HG02610 (cell line): ENCODE measurements around the gene MCTP1.
"Not testable (repeated sequence)": the region's sequence is repeated elsewhere in the genome, so short reads cannot be mapped to it uniquely, and the experiment has no call there.

Experiments used
- ATAC-seq: cut with Tn5 transposase; IDR thresholded peaks from one replicate; pipeline ENCODE4 v1.9.1; 2021; ENCODE audit warnings: mild to moderate bottlenecking, moderate library complexity; ENCODE audit not compliant: unreplicated experiment

Gene MCTP1

DNA sequence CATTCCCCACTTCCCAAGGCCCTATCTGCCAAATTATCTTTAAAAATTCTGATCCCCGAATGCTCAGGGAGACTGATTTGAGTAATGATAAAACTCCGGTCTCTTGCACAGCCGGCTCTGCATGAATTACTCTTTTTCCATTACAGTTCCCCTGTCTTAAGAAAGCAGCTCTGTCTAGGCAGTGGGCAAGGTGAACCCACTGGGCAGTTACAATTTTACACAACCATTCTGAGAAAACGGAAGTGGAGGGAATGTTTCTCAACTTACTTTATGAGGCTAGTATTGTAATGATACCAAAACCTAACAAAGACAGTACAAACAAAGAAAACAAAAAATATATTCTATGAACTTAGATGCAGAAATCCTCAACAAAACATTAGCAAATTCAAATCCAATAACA, 100.0 kb downstream of the MCTP1 start:
- no peak for ATAC-seq

DNA sequence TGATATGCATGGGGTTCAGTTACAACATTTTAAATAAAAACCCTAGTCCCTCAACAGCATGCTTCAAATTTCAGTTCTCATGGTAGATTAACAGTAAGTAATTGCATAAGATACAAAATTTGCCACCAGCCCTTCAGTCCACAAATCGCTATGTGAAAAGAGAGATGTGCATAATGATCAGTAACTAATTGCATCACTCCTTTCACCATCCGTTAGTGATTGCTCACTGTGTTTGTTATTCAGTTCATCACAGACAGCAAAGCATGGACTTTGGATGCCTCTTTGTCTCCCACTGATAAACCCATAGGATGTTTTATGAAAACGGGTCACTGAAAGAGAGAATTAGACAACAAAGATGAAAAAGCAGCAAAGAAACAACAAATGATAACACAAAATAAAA, 103.2 kb downstream of the MCTP1 start:
- ATAC-seq = no peak

DNA sequence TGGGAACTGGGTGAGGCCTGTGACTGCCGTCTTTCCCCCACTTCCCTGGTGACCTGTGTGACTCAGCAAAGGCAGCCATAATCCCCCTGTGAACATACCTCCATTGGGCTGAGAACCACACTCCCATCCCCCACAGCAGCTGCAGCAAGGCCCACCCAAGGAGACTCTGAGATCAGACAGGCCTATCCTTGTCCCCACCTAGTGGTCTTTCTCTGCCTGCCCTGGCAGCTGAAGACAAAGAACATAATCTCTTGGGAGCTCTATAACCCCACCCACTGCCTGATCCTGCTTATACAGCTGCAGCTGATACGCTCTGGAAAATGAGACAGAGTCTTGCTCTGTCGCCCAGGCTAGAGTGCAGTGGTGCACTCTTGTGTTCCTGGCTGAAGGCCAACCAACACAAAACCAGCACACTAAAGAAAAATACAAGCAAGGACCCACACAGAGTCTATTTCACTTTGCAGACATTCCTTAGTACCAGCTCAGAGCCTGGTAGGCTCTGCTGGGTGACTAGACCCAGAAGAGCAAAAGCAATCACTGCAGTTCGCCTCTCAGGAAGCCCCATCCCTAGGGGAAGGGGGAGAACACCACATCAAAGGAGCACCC, 106.7 kb downstream of the MCTP1 start:
- no peak for ATAC-seq

DNA sequence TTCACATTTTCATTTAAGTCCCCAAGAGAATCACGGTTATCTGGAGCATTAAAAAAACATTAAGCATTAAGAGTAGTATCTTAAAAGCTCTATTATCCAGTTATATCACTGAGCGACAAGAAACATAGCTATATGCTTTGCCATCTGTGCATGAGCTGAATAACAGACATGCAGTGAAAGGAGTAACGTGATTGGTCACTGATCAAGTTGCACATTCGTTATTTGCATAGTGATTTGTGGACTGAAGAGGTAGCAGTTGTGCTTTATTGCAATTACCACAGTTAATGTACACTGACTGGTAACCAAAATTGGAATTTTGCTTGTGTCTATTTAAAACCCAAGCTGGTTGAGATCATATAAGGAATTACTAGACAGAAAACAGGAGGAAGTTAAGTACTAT, 107.4 kb downstream of the MCTP1 start:
- ATAC-seq = no peak

DNA sequence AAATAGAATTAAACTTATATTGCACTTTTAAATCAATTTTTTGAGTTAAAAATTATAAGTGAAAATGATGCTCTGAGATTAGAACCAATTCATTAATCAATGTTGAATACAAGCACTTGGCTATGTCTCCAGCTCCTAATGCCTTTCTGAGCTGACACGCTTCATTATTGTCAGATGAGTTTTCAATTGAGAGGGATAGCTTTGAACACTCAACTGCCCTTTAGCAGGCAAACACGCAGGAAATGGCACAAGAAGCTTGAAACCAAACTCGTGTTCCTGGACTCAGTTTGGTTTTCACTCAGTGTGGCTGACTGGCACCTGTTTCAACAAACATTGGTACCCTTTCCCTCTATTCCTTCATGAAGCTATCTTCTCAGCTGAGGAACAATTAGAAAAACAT, 109.8 kb downstream of the MCTP1 start:
- ATAC-seq = no peak

DNA sequence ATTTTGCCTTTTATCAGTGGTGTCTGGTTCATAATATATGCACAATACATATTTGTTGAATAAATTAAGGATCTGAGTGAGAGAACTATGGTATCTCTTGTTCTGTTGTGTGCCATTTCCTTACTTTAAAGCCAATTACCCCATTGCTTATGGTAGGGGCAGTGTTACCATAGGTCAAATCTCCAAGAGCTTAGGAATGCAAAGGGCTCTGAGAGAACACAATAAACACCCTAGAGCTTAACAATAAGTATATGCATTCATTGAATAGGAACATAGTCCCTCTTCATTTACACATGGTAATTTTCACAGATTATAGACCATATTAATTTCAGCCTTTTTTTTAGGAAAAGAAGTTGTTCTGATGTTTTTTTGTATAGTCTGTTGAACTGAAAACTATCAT, 112.2 kb downstream of the MCTP1 start:
- no peak for ATAC-seq

DNA sequence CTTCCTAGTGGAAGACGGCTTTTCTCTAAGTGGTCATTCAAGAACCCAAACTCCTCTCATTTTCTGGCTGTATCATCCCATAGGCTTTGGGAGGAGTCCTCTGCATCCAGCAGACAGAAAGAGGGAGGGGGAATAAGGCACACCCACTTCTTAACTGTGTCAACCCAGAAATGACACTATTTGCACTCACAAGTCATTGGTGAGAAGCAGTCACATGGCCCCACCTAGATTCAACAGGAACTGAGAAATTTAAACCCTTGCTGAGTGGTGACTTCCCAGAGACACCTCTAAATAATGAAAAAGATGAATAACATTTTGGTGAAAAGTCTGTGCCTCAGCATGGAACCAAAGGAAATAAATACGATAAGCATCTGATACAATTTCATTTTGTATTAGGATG, 120.0 kb downstream of the MCTP1 start:
- no peak for ATAC-seq

DNA sequence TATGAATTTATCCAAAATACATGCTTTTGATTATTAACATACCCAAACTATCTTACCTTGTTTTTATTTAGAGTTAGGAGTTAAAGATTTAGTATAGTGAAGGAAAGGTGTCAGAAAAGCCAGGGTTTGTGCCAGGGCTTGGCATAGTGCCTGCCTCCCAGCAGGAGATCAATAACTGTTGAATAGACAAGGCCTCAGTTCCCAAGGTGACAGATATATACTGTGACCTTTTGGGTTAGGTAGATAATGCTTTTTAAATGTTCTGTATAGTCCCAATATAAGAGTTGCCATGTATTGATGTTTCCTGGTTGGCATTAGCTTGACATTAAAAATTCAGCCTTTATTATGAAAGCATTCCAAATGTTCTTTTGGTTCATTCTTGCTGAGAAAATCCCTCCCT, 121.8 kb downstream of the MCTP1 start:
- no peak for ATAC-seq

DNA sequence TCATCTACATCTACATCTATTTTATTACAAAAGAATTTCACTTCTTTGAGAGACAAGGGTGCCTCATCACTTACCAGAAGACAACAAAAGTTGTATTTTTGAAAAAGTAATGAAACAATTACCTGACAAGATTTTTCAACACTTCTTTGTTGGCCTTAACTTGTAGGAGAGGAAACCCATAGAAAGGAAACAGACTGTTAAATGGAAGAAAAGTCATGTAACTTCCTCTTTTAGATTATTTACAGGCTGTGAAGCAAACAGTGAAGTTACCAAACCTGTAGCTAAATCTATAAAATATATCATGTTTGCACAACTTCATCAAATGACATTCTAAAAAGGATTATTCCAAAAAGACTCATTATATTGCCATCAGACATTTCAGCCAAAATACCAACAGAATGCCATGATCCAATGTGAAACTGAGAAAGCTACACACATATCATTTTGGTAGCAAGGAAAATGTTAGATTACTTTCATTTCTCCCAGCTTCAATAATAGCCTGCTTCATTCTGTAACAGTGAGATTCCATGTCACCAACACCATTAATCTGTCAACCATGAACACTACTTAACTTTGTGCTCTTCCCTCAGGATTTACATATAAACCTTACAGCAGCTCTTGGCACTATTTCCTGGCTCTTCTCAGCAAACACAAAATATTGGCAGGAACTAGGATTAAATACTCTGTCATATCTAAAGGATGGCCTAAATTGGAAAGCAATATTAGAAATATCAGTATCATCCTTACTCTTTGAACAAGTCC, 122.5 kb downstream of the MCTP1 start:
- no peak for ATAC-seq

DNA sequence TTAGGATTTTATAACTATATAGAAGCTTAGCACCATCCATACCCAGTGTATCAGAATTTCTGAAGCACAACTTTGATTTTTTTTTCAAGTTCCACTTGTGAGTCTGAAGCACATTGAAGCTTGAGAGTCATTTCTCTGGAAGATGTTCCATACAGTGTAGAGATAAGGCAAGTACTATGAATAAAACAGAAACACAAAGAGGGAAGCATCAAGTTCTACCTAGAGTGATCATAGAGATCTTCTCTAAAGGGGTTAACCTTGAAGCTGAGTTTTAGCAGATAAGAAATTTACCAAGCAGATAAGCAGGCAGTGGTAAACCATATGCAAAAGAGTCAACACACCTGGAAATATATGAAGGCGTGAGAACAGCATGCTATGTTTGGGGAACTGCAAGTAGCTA, 125.3 kb downstream of the MCTP1 start:
- ATAC-seq = no peak

DNA sequence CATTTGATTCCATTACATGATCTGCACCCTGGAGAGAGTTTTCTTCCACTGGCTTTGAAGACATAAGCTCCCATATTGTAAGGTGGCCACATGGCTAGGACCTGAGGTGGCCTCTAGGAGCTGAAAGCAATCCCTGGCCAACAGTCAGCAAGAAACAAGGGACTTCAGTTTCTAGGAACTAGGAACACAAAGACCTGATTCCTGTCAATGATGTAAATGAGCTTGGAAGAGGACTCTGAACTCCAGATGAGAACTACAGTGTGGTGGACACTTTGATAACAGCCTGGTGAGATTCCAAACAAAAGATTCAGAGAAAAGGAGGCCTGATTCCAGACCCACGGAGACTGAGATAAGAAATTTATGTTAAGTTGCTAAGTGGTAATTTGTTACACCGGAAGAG, 129.0 kb downstream of the MCTP1 start:
- ATAC-seq = no peak

DNA sequence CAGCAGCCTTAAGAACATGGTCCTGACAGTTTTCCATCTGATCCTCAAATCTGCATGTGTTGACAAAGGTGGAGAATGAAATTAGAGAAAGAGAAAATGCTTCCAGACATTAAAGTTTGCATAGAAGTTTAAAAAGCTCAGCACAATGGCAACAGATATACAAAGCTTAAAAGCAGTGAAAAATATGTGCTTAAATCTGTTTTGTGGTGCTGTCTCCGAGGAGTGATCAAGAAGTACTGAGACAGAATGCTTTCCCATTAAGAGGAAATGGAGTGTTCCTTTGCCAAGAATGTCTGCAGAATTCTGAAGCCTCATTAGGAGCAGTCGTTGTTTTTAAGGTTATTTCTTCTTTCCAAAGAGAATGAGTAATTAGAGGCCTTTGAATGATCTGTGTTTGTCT, 131.4 kb downstream of the MCTP1 start:
- no peak for ATAC-seq

DNA sequence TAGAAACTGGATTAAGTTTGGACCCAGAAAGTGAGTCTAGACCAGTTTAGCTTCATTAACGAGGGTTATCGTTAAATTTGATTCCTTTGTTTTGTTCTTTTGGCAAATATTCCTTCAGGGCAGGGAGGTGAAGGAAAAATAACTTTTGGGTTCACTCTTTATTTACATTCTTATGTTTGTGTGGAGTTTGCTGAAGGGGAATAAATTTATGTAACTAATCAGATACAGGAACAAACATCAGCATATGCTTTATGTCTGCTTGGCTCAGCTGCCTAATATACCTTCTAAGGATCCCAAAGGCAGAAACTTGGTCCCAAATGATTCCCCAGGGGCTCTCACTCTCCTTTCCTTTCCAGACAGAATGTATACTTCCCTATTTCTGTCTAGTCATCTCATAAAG, 132.4 kb downstream of the MCTP1 start:
- ATAC-seq = no peak

DNA sequence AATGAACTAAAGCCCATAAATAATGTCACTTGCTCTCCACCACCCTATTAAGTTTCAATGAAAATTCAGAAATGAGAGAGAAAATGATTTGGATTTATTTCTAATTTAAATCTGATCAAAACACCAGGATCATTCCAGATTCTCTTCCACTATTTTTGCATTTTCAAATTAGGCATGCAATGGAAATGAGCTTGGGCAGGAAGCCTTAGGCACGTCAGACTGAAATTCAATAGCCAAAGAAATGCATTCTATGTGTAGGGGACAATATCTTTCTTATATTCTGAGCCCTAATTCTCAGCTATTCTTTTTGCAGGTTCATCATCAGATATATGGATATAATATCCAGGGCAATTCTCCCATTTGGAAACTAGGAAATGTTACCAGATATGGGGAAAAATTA, 132.8 kb downstream of the MCTP1 start:
- ATAC-seq = no peak

DNA sequence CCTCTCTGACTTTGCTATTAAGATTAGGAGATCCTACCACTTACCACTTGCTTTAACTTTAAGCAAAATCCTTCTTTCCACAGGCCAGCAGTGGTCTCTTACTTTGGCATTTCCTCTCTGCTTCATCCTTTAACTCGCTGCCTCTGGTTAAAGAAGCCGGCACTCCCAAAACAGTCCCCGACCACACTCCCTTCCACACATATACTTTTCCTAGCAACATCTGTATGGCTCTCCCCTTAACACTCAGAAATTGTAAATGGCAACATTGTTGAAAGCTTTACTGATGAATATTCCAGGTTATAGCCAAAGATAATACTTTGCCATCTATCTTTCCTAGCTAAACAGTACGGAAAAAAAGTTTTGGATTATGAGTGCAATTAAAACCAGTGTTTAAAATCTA, 133.2 kb downstream of the MCTP1 start:
- ATAC-seq = no peak

DNA sequence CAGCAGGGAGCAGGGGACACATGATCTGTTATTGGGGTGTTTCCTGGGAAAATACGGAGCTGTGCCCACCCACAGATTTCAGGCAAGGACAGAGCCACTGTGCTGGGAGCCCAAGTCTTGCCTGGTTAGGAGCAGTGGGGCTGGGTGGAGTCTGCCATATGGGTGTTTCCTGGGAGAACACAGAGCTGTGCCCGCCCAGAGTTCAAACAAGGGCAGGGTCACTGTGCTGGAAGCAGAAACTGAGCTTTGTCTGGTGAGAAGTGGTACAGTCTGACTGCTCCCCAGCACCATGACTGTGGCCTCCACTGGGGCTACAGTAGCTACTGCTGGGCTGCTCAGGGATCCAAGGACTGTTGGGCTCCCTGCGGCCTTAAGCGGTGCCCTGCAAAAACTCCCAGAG, 135.5 kb downstream of the MCTP1 start:
- no peak for ATAC-seq

DNA sequence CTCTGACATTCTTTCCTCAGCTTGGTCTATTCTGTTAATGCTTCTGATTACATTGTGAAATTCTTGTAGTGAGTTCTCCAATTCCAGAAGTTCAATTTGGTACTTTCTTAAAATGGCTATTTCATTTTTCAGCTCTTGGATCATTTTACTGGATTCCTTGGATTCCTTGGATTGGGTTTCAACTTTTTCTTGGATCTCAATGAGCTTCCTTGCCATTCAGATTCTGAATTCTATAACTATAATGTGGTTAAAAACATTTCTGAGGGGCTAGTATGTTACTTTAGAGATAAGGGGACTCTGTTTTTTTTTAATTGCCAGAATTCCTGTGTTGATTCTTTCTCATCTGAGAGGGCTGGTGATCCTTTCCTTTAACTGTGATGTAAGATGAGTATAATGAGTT, 136.4 kb downstream of the MCTP1 start:
- no peak for ATAC-seq

DNA sequence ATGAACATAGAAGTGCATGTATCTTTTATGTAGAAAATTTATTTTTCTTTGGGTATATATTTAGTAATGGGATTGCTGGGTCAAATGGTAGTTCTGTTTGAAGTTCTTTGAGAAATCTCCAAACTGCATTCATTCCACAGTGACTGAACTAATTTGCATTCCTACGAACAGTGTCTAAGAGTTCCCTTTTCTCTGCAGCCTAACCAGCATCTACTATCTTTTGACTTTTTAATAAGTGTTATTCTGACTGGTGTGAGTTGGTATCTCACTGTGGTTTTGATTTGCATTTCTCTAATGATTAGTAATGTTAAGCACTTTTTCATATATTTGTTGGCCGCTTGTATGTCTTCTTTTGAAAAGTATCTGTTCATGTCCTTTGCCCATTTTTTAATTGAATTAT, 141.0 kb downstream of the MCTP1 start:
- not testable (repeated sequence) for ATAC-seq

DNA sequence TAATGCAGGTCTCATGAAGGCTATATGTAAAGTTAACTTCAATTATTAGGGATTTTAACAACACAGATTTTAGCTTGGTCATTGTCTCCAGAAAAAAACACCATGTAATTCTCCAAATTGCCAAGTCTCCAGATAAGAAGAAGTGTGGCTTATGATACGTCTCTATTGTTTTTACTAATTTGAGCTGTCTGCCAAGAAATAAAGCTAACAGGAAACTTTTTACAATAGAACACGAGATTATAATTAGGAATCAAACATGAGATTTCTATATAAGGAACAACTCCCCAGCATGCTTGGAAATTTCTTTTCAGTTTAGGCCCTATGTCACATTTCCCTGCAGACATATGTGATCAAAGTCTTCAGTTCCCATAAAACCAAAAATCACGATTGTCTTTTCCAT, 142.7 kb downstream of the MCTP1 start:
- no peak for ATAC-seq

DNA sequence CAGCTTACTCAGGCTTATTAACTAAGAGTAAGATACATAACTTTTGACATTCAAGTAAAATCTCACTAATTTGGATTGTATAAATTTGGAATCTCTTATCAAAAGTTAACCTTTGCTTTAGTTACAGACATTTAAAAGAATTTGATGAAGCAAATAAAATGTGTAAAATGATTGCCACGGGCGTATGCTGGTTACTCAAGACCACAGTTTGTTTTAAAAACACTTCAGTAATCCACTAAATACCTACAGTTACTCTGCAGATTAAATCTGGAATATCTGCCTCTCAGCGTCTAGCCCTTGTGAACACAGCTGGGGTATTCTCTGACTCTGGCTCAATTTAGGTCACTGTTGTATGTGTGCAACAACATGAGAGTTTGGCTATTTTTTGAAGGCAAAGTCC, 143.8 kb downstream of the MCTP1 start:
- no peak for ATAC-seq

DNA sequence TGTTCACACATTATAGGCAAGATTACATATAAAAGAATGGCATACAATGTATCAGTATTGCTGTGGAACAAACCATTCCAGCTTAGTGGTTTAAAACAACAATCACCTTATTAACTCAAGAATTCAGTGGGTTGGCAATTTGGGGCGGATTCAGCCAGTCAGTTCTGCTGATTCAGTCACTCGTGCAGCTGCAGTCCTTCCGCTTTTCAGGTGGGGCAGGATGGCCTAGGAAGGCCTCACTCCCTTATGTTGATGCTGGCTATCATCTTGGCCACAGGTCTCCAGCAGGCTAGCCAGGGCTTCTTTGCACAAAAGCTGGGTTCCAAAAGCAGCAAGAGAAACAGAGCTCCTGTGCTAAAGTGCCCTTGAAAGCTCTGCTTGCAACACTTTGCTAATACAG, 150.6 kb downstream of the MCTP1 start:
- ATAC-seq = no peak

DNA sequence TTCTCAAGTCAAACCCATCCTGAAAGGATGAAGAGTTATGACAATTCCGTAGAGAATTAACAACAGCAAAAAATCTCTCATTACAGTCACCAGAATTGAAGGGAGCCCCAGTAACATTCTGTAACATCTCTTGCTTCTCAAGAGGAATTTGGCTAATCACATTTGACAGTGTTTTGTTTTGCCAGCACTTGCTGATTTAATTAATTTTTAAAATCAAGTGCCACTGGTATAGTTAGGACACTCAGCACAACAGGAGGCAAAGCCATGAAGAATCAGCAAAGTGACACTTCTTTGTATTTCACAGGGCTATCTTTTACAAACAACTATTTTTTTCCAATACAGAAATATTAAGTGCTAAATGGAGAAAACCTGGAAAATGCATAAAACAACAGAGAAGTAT, 152.8 kb downstream of the MCTP1 start:
- ATAC-seq = no peak

DNA sequence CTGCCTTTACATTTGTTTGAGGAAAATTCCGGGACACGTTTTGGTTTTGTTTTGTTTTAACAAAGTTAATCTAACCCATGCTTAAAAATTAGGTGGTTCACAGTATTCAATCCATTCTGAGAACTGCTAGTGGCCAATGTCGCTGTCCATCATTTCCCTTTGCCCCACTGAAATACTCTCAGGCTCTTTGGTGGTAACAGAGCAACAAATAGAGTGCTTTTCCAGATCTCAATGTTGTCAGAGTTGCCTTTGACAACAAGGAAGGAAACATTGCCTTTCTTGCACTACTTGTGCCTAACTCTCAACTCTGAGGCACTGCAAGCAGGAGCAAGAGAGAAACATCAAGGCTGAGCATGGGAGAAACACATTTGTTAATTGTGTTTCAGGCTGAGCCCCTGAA, 154.0 kb downstream of the MCTP1 start:
- no peak for ATAC-seq
